Skin epidermis (tissue), 12 donors: ENCODE data around the gene CD80.
A peak's percentile ranks its signal among the peaks of the same experiment; 100 is the strongest.
"Not testable (repeated sequence)": the region's sequence is repeated elsewhere in the genome, so short reads cannot be mapped to it uniquely, and the experiment has no call there.

Experiments
- H3K27ac ChIP-seq, 21 experiments: fragments of 200-600 bp; sonication (generic) in 11 of 21; one replicate each; pipeline ENCODE4 v1.5.0; 2020; ENCODE audit warnings: mild to moderate bottlenecking in 3 of 21, inconsistent platforms in 2 of 21, moderate library complexity in 2 of 21
- H3K4me3 ChIP-seq, 7 experiments: fragments of 200-600 bp; sonication (generic) in 2 of 7; one replicate each; pipeline ENCODE4 v1.5.0; 2020; ENCODE audit warnings: inconsistent platforms in 2 of 7, mild to moderate bottlenecking in 2 of 7, moderate library complexity in 1 of 7

CD80 gene

DNA sequence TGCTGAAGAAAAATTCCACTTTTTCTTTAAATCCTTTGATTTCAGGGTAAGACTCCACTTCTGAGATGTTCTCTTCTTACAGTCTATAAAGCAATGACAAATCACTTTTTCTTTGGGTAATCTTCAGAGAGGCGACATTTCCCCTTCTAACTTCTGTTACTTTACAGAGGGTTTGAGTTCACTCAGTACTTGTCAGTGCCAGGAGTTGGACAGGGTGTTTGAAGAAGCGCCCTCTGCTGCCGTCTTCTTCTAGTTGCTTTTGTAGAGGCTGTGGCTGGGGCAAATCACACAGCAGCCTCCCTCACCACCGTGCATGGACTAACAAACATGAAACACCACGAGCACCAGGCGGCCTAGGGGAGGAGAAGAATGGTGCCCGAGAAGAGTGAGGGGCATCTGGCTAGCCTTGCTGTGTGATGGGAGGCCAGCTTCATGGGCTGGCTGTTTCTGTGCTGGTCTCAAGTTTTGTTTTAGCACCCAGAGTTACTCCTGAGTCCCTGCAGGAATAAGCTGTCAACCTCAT is at the start of gene CD80:
TSS of gene CD80 (minus strand) at position 174 of the 523 bp plus-strand sequence. CDS start 1,886 bp downstream, outside the sequence.
- Histone ChIP-seq H3K27ac (peak within 1 kb of the TSS in 4 of 21 experiments; percentile 13 to 76 (median 43)), H3K4me3 (peak within 1 kb of the TSS in 1 of 7 experiments; percentile 5)

DNA sequence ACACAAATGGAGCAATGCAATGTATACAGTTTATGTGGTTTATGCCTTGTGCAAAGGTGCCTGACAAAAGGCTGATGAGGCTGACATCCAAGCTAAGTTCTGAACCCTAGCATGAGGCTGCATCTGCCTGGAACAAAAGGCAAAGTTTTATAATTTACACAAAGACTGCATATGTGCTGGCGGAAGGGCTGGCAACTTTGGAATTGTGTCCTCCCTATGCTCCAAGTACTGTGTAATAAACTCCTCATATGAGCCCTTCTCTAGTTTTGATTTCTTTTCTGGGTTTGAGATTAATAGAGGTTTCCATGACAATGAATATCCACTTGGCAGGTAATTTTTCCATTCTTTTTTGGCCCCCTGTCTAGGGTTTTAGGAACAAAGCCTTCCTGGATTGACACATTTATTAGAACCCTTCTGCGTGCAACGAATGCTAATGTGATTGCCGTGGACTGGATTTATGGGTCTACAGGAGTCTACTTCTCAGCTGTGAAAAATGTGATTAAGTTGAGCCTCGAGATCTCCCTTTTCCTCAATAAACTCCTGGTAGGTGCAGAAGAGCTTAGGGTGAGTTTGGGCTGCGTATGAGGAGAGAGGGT is 49.1 kb upstream of the CD80 start:
- H3K4me3 ChIP-seq: no peak overlapping the region

DNA sequence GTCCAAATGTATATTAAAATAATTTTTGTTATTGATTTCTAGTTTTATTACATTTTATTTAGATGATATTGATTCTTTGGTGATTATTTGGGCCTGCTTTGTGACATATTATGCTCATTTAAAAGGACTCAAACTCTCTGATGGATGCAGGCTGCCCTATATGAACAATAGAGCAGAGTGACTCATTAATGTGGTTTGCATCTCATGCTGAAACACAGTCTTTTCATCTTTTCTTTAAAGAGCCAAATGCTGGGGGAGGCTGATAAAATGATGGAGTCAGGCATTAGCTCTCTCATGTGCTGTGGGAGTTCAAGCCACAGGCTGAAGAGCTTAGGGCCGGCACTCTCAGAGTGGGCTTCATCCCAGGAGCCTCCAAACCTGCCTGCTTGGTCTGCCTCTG is 45.5 kb upstream of the CD80 start:
- H3K27ac ChIP-seq: peak overlapping the region in 1 of 21 experiments; percentile 13
- H3K4me3 ChIP-seq: no peak overlapping the region

More for the DNA sequence above, 49.1 kb upstream of the CD80 start:
- no peak overlapping the region for H3K27ac ChIP-seq

DNA sequence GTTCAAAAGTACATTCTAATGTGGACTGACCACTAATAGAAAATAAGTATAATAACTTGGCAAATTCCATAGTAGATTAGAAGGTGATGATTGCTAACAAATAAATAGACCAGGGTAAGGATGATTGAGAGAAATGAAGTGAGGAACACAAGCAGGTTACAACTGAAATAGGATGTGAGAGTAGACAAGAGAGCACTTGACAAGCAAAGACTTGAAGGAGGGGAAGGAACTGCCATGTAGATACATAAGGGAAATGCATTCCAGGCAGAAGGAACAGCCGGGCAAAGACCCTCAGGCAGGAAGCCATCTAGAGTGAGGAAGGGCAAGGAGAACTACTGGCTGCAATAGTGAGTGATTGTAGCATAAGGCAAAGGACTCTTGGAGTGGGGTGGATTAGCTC is 43.3 kb upstream of the CD80 start:
- Histone ChIP-seq H3K4me3 (no peak overlapping the region), H3K27ac (no peak overlapping the region)

GRCh38 chr3:119601154-119601553 is 41.7 kb upstream of the CD80 start:
- no peak overlapping the region for H3K4me3 ChIP-seq
- no peak overlapping the region for H3K27ac ChIP-seq

DNA sequence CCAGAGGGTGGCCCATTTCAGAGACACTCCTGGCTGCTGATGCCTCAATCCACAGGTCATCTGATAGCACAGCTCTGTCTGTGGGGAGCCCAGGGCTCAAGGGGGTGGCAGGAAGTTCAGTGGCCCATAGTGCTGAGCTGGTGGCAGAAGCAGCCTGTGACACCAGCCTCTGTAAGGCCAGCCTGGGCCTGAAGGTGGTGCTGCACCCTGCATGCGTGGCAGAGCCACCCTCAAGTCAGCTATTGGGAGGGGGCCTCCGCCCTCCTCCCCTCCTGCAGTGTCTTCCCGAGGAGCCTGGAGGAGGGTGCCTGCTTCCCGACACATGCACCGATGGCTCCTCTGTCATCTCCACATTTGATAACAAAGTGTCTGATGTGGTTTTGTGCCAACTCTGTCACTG is 41.3 kb upstream of the CD80 start:
- H3K4me3 ChIP-seq: no peak overlapping the region
- no peak overlapping the region for H3K27ac ChIP-seq

DNA sequence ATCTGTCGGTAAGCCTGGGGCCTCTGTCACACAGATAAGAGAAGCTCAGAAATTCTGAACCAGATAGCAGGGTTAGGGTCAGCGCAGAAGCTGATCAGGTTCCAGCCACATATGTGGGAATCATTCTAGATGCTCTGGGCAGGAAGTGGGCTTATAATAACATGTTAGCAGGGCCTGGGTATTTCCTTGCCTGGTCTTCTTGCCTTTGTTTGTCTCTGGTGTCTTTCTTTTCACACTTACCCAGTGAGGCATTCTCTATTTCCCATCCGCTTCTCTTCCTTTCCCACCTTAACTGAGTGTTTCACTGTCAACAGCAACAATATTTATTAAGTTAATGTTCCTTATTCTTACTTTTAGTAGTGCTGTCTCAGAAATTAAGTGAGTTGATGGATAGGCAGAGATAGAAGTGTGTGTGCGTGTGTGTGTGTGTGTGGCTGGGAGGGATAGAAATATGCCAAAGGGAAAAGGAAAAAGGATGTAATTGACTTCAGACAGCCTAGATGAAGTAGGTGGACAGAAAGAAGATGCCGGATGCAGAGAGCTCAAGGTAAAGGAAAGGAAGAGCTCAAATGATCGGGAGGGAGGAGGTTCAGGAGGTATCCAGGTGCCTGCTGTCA is 40.3 kb upstream of the CD80 start:
- H3K4me3 ChIP-seq: no peak overlapping the region
- no peak overlapping the region for H3K27ac ChIP-seq

- Histone ChIP-seq H3K4me3 (no peak overlapping the region), H3K27ac (peak overlapping the region in 5 of 21 experiments; percentile 49 to 75 (median 52))
These were observed 39.1 kb upstream of the CD80 start for GRCh38 chr3:119598410-119599098.

GRCh38 chr3:119597548-119598288 is 38.3 kb upstream of the CD80 start, which contains the start of gene PLA1A:
Gene PLA1A (plus strand): TSS chr3:119597885. CDS start chr3:119597914, 29 bp downstream.
- Histone ChIP-seq H3K4me3 (no peak within 1 kb of the TSS), H3K27ac (peak within 1 kb of the TSS in 11 of 21 experiments; percentile 1 to 75 (median 49))

- Histone ChIP-seq H3K4me3 (no peak overlapping the region), H3K27ac (no peak overlapping the region)
These were observed 37.0 kb upstream of the CD80 start for GRCh38 chr3:119596398-119596797.

- Histone ChIP-seq H3K27ac (peak overlapping the region in 1 of 21 experiments; percentile 3), H3K4me3 (no peak overlapping the region)
These were observed 36.4 kb upstream of the CD80 start for GRCh38 chr3:119595639-119596334.

DNA sequence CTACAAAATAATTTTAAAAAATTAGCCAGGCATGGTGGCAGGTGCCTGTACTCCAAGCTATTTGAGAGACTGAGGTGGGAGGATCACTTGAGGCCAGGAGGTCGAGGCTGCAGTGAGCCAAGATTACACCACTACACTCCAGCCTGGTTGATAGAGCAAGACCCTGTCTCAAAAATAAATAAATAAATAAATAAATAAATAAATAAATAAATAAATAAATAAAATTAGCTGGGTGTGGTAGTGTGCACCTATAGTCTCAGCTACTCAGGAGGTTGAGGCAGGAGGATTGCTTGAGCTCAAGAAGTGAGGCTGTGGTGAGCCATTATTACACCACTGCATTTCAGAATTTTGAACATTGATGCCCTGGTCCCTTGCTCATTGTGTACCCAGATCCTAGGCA is 35.5 kb upstream of the CD80 start:
- not testable (repeated sequence) for H3K27ac ChIP-seq, H3K4me3 ChIP-seq

GRCh38 chr3:119594066-119594465 is 34.7 kb upstream of the CD80 start:
- no peak overlapping the region for H3K4me3 ChIP-seq
- no peak overlapping the region for H3K27ac ChIP-seq

DNA sequence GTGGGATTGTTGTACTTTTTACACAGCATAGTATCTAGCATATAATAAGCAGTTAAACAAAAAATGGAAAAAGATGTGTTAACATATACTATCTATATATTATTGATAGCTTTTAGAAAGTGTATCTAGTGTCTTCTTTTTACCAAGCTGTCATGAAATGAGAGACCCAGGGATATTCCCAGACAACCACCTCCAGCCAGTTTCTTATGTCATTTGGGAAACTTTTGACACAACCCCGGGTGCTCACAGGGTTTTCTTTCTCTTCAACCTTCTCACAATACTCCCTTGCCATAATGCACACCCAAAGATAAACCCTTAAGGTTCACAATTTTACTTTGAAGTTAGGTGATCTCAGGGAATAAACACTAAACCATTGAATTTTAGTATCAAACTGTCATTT is 33.4 kb upstream of the CD80 start:
- no peak overlapping the region for H3K27ac ChIP-seq
- no peak overlapping the region for H3K4me3 ChIP-seq

DNA sequence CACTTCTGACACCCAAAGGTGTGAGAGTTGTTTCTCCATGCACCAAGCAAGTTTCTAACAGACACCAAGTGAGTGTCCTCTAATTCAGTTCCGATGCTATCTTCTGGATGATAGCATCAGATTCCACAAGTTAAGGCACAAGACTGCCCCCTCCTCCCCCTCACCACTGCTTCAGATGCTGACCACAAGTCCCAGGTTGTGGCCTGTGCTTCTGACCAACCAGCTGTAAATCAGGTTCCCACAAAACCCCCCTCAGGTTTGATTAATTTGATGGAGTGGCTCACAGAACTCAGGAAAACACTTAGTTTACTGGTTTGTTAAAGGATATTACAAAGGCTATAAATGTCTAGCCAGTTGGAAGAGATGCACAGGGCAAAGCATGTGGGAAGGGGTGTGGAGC is 31.3 kb upstream of the CD80 start:
- no peak overlapping the region for H3K4me3 ChIP-seq
- H3K27ac ChIP-seq: no peak overlapping the region

- H3K27ac ChIP-seq: peak overlapping the region in 2 of 21 experiments; percentile 8 to 42
- H3K4me3 ChIP-seq: no peak overlapping the region
These were observed 29.8 kb upstream of the CD80 start for GRCh38 chr3:119589102-119589773.

GRCh38 chr3:119588112-119588511 is 28.7 kb upstream of the CD80 start:
- Histone ChIP-seq H3K4me3 (no peak overlapping the region), H3K27ac (peak overlapping the region in 5 of 21 experiments; percentile 41 to 67 (median 46))

DNA sequence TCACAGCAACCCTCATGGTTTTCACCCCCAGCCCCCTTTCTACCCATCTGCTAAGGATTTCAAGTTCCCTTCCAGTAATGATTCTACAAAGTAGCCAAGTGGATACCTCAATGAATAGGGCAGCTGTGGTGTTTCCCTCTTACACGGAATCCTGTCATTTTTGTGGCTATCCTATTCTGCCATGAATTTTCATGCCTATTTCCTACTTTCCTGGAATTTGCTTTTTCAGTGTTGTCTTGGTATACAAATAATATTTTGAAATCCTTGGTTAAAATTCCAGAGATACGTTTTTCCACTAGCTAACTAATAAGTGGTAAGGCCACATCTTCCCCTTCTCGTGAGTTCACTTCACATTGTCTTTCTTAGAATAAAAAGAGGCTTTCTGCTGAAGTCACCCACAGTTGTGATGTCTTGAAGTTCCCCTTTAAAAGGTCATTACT is 27.3 kb upstream of the CD80 start:
- H3K4me3 ChIP-seq: no peak overlapping the region
- H3K27ac ChIP-seq: peak overlapping the region in 4 of 21 experiments; percentile 9 to 67 (median 31)
